ENCODE measurements around the gene EXOC5.

Gene EXOC5, protein sequence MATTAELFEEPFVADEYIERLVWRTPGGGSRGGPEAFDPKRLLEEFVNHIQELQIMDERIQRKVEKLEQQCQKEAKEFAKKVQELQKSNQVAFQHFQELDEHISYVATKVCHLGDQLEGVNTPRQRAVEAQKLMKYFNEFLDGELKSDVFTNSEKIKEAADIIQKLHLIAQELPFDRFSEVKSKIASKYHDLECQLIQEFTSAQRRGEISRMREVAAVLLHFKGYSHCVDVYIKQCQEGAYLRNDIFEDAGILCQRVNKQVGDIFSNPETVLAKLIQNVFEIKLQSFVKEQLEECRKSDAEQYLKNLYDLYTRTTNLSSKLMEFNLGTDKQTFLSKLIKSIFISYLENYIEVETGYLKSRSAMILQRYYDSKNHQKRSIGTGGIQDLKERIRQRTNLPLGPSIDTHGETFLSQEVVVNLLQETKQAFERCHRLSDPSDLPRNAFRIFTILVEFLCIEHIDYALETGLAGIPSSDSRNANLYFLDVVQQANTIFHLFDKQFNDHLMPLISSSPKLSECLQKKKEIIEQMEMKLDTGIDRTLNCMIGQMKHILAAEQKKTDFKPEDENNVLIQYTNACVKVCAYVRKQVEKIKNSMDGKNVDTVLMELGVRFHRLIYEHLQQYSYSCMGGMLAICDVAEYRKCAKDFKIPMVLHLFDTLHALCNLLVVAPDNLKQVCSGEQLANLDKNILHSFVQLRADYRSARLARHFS

GRCh38 chr14:57268161-57269069 is at the start of gene EXOC5, which contains the start of gene AP5M1:
Gene EXOC5 (minus strand): TSS chr14:57268905. CDS start chr14:57268648, 257 bp downstream.
Gene AP5M1 (plus strand): TSS chr14:57268971. CDS start chr14:57269315, 344 bp downstream.
- peak; percentile 88 to 93 for DNase-seq

- peak; percentile 57 to 79 for DNase-seq
Observed at GRCh38 chr14:57317248-57317833, 48.6 kb upstream of the EXOC5 start.

GRCh38 chr14:57314396-57315089 is 45.8 kb upstream of the EXOC5 start:
- no peak for DNase-seq

DNA sequence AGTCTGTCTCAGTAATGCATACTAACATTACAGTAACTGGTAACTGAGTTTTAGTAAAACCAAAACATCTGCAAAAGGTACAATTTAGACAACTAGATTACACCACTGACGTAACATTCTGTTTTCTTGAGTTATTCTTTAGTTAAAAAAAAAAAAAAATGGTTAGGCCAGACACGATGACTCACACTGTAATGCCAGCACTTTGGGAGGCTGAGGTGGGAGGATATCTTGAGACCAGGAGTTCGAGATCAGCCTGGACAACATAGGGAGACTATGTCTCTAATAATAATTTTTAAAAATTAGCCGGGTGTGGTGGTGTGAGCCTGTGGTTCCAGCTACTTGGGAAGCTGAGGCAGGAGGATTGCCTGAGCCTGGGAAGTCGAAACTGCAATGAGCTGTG is 34.2 kb upstream of the EXOC5 start:
- no peak for DNase-seq

- no peak for DNase-seq
Observed at GRCh38 chr14:57299511-57299910, 30.8 kb upstream of the EXOC5 start.

DNA sequence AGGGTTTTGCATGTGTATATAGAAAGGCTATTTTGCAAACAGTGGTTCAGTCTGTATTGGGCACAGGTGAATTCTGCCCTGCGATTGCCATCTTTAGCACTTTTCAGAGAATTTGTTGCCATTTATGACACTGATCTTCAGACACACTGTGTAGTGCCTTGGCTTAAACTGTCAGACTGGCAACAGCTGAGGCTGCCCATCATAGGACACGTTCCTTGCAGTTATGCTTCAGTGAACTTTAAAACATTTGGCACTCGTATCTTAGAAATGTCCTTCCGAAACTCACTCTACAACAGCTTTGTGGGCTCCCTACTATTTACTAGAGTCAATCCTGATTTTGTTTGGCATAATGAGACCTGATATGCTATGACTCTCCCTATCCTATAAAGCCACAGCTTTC is 29.1 kb upstream of the EXOC5 start:
- no peak for DNase-seq

GRCh38 chr14:57295239-57295638 is 26.5 kb upstream of the EXOC5 start:
- DNase-seq, result no peak

DNA sequence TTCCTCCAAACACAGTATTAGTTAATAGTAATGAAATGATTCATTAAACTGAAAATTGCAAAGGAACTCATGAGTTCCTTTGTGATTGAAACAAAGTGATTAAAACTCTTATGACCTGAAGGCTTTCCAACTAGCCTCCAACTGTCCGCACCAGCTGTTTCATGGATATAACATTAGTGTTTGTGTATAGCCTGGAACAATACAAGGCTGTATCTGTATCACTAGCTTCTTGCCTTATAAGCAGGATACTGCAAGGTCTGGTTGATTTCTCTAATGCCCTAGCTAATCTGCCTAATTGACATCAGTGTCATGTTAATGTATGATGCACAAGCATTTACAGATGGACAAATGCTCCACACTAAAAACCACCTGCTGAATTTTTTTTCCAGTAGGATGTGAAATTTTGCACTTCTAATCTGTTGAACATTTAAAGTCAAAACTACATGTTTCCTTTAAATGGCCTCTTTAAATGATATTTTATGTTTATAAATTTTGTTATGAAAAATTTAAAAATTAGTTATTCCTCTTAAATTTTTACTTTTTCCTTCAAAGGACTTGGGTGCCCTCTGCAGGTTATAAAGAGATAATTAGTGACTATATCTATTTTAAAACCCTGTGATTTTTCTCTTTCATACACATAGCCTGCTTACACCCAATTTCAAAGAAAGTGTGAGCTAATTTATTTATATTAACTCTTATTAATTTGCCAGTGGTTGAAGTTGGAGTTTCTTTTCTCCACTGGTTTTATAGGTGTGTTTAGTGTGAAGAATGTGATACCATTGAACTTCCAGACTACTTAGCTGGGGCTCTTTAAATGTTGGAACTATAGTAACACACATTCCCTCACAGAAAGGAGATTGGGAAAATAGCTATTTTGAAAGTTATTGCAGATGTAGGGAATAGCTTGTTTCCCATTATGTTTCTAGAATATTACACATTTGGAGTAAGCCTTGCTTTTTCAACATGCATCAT is 25.4 kb upstream of the EXOC5 start:
- peak in 1 of 2 donors; percentile 5 for DNase-seq

DNA sequence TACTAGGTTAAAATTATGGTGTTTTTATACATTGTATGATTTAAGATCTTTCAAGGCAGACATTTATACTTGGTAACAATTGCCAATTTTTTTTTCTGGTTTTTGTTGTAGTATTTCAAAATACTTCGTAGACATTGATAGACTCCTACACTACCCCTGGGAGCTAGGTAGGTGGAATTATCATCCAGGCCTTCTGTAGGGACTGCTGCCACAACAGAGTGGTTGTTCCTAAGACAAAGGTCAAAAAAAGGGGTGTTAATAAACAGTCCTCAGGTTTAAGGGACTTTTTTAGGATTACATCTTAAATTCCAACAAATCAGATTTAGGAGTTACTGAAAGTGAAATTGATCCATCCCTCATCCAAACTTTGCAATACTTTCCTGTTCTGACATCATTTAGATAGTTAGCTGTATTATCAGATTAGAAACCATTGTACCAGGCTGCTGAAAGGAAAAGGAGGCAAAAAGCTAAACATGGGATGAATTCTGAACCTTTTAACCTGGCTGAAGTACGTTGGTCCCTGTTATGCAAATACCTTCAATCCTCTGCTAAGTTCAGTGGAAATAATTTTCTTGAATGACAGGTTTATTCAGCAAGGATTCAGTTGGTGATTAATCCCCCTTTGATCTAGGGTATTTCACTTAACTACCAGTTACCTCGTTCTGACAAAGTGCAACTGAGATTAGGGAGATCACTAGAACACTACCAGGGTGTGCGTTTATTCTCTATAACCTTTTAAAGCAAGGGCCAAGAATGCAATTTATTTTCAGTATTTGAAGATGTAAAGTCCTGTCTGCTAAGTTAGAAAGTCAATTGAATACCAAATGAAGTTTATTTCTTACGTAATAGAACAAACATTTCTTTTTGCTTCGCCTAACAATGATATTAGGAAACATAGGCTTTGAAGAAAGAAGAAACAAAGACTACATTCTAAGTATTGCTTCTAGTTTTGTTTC is 23.3 kb upstream of the EXOC5 start:
- no peak for DNase-seq

GRCh38 chr14:57290751-57291150 is 22.0 kb upstream of the EXOC5 start:
- DNase-seq, result no peak

DNA sequence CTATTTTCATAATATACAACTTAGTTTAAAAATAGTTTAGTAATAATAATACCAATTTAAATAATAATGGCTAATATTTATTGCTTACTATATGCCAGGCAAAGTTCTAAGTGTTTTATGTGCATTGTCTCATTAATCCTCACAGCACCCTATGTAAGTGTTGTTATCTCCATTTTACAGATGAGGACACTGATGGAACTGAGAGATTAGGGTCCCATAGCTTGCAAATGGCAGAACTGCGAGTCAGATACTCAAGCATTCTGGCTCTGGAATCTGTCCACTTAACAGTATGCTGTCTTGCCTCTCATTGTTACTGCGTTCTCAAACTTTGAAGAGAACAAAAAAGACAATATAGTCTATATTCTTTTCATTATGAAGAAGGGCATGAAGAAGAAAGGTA is 19.0 kb upstream of the EXOC5 start:
- no peak for DNase-seq

GRCh38 chr14:57277062-57277461 is 8.4 kb upstream of the EXOC5 start:
- no peak for DNase-seq

GRCh38 chr14:57275023-57275664 is 6.4 kb upstream of the EXOC5 start:
- DNase-seq, result no peak

- no peak for DNase-seq
Observed at GRCh38 chr14:57274551-57274950, 5.8 kb upstream of the EXOC5 start.

DNA sequence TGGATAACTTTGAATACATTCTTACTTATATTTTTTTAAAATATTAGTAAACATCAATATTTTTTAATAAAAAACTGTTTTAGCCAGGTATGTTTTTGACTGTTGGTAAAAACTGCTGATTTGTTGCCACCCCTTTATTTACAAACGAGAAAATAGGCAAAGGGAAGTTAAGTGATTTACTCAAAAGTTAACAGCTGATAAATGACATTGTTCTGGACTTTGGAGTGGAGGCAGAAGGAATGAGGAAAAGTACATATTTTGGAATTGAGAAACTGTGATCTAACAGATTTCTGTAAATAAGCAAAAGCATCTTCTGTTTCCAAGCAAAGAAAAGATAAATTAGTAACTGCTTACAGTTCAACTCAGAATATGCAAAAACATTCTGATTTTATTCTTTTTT is 4.5 kb upstream of the EXOC5 start:
- no peak for DNase-seq

GRCh38 chr14:57266065-57266464 is 2.6 kb downstream of the EXOC5 start:
- DNase-seq, result no peak

DNA sequence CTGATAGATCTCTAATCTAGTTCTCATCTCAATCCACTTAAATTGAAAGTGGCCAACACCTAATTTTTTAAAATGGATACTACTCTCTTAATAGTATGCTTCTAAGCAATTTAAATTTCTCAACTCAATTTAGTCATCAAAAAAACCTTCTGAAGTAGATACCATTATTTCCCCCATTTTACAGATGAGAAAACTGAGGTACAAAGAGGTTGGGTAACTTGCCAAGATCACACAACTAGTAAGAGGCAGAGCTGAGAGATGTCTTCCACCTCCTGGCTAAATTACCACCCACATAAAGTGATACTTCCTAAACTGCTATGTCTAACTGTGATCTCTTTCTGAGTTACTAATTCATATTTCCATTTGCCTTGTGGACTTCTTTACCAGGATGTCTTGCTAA is 6.6 kb downstream of the EXOC5 start:
- no peak for DNase-seq

DNA sequence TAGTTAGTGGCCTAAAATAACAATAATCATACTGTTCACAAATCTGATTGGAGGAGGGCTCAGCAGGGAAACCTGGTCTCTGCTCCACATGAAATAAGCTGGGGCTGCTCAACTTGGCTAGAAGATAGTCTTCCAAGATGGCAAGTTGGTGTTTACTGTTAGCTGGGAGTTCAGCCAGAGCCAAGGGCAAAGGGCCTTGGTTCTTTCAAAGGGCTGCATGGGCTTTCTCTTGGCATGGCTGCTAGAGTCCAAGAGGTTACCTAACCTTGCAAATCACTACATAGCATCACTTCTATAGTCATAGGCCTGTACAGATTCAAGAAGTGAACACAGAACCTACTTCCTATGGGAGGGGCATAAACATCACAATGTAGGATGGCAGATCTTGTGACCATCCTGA is 7.1 kb downstream of the EXOC5 start:
- no peak for DNase-seq

- DNase-seq, result no peak
Observed at GRCh38 chr14:57259672-57260071, 9.0 kb downstream of the EXOC5 start.

Data from CD4-positive, alpha-beta T cell treated with Interferon alpha-2 for 1 hour (primary cell).